Astrocyte (in vitro differentiated cells and primary cell): ENCODE data around the gene DIAPH1.

ENCODE experiments used
- CTCF ChIP-seq: IDR thresholded peaks from 2 replicates; pipeline ENCODE4 v1.5.1; 2011; ENCODE audit warnings: low read depth, mild to moderate bottlenecking, inconsistent platforms, low read length, moderate library complexity; ENCODE audit not compliant: insufficient read depth
- EZH2 ChIP-seq: IDR thresholded peaks from 2 replicates; pipeline ENCODE4 v1.6.1; 2012; ENCODE audit warnings: mild to moderate bottlenecking, low read length, inconsistent platforms; ENCODE audit not compliant: insufficient read depth

- TF ChIP-seq CTCF = no peak
- no peak for TF ChIP-seq EZH2
Observed at GRCh38 chr5:141655020-141655419, 36.2 kb upstream of the DIAPH1 start.
